ENCODE measurements around the gene ITGA11.

DNA sequence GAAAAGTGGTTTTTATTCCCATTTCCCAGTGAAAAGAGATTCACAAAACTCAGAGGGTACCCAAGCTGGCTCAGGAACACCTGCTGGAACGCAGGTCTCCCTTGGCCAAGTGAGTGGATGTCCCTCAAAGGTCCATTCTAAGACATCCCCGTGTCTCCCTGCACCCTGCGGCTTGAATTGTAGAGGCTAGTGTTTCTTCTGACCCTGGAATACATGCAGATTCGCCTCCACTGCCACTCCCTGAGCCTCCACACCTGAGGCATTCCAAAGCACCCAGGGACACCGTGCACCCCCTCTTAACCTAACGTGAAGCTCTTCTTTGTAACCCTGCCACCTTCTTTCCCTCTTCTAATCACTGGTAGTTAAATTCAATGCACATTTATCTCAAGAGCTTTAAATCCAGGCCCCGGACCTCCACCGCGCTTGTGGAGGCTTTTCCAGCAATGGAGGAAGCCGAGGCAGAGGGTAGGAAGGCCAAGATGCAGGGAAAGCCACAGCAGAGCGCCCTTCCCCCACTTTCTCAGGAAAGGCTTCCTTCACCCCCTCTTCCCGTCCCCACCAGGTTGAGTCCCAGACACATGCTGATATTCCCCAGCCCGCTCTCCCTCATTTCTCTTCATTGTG lies 590 bp upstream of the ITGA11 start:
- TF ChIP-seq REXO4 (CRISPR knock-in tag; IDR thresholded peaks at IDR 0.05; ENCODE audit: borderline replicate concordance) = no peak
- TF ChIP-seq FOXA1 (IDR thresholded peaks at IDR 0.05) = no peak
- no peak for TF ChIP-seq FOXA1 (CRISPR knock-in tag; IDR thresholded peaks at IDR 0.05)
- no peak for TF ChIP-seq EP300 (IDR thresholded peaks at IDR 0.05; ENCODE audit: low read depth in 2 of 2, low read length in 2 of 2)
- TF ChIP-seq EP300 (CRISPR knock-in tag; IDR thresholded peaks at IDR 0.05; ENCODE audit: borderline replicate concordance) = no peak
- TF ChIP-seq RAD21 (CRISPR knock-in tag; IDR thresholded peaks at IDR 0.05) = no peak
- TF ChIP-seq, protein P1, sequence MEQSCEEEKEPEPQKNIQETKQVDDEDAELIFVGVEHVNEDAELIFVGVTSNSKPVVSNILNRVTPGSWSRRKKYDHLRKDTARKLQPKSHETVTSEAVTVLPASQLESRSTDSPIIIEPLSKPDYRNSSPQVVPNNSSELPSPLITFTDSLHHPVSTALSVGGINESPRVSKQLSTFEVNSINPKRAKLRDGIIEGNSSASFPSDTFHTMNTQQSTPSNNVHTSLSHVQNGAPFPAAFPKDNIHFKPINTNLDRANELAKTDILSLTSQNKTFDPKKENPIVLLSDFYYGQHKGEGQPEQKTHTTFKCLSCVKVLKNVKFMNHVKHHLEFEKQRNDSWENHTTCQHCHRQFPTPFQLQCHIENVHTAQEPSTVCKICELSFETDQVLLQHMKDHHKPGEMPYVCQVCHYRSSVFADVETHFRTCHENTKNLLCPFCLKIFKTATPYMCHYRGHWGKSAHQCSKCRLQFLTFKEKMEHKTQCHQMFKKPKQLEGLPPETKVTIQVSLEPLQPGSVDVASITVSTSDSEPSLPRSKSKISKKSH (CRISPR knock-in tag; IDR thresholded peaks at IDR 0.05; ENCODE audit: borderline replicate concordance) = no peak
- no peak for TF ChIP-seq ZMYM3 (CRISPR knock-in tag; IDR thresholded peaks at IDR 0.05)
- TF ChIP-seq TARDBP (CRISPR knock-in tag; IDR thresholded peaks at IDR 0.05) = no peak
- no peak for TF ChIP-seq HDAC6 (IDR thresholded peaks at IDR 0.05; ENCODE audit: low read depth, low read length)
- TF ChIP-seq ZNF776 (CRISPR knock-in tag; IDR thresholded peaks at IDR 0.05) = no peak
- no peak for TF ChIP-seq ZNF17 (CRISPR knock-in tag; IDR thresholded peaks at IDR 0.05)
- TF ChIP-seq LCORL (IDR thresholded peaks at IDR 0.05) = no peak
- no peak for TF ChIP-seq LCORL (CRISPR knock-in tag; IDR thresholded peaks at IDR 0.05)
- TF ChIP-seq KDM6A (CRISPR knock-in tag; IDR thresholded peaks at IDR 0.05; ENCODE audit: low read depth) = no peak
- TF ChIP-seq RCOR2 (CRISPR knock-in tag; IDR thresholded peaks at IDR 0.05) = no peak
- no peak for TF ChIP-seq FOXK2 (IDR thresholded peaks at IDR 0.05)
